ENCODE measurements around the gene MGAT5.

Gene MGAT5

DNA sequence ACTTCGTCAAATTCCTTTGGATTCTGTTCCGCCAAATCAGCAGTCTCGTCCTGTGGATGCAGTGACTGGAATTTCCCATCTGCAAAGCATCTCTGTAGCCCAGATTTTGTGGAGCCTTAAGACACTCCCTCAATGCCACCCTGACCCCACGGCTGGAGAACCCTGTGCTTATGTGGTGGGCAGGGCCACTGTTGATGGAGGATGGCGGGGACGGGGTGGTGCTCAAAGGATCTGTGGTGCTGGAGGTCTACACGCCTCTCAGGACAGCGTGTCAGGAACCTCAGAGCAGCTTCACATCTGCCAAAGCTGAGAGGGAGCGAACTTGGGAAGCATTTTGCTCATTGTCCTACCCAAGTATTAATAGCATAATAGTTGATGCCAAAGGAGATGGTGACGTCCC, 200.1 kb downstream of the MGAT5 start:
- H3K9me3 ChIP-seq (ENCODE audit: control insufficient read depth, insufficient read depth, low read length), result no peaks in the 10 kb centered on the region
- H3K4me3 ChIP-seq (ENCODE audit: low read depth, low read length), result no peak overlapping the region
- H3K36me3 ChIP-seq (ENCODE audit: control insufficient read depth, insufficient read depth, low read length), result no peaks in the 10 kb centered on the region
- H3K4me1 ChIP-seq (ENCODE audit: control insufficient read depth, insufficient read depth, low read length), result no peaks in the 10 kb centered on the region
- no peak overlapping the region for H3K9ac ChIP-seq (ENCODE audit: low read depth, low read length)
- H3K27me3 ChIP-seq (ENCODE audit: control insufficient read depth, insufficient read depth, low read length), result no peaks in the 10 kb centered on the region

GRCh38 chr2:134454426-134454825, 200.6 kb downstream of the MGAT5 start:
- H3K27me3 ChIP-seq (ENCODE audit: control insufficient read depth, insufficient read depth, low read length), result no peaks in the 10 kb centered on the region
- no peak overlapping the region for H3K9ac ChIP-seq (ENCODE audit: low read depth, low read length)
- H3K4me3 ChIP-seq (ENCODE audit: low read depth, low read length), result no peak overlapping the region
- no peaks in the 10 kb centered on the region for H3K36me3 ChIP-seq (ENCODE audit: control insufficient read depth, insufficient read depth, low read length)
- no peaks in the 10 kb centered on the region for H3K9me3 ChIP-seq (ENCODE audit: control insufficient read depth, insufficient read depth, low read length)
- H3K4me1 ChIP-seq (ENCODE audit: control insufficient read depth, insufficient read depth, low read length), result no peaks in the 10 kb centered on the region

DNA sequence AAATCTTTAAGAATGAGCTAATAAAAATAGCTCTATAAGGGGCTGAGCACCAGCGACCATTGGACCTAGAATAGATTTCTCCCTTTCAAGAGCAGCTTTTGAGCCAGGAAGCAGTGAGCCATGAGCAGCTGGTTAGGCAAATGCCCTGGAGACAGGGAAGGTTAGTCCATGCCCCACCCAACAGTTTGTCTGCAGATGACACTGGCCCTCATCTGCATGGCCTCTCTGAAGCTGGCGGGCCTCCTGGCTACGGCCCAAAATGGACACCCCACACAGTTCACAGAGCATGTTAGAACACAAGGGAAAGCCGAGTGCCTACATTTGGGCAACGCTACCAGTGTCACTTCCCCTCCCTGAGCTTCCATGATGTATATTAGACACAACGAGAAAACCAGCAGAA, 201.1 kb downstream of the MGAT5 start:
- Histone ChIP-seq H3K9ac (ENCODE audit: low read depth, low read length) (no peak overlapping the region), H3K27me3 (ENCODE audit: control insufficient read depth, insufficient read depth, low read length) (no peaks in the 10 kb centered on the region), H3K9me3 (ENCODE audit: control insufficient read depth, insufficient read depth, low read length) (no peaks in the 10 kb centered on the region), H3K4me1 (ENCODE audit: control insufficient read depth, insufficient read depth, low read length) (no peaks in the 10 kb centered on the region), H3K4me3 (ENCODE audit: low read depth, low read length) (no peak overlapping the region), H3K36me3 (ENCODE audit: control insufficient read depth, insufficient read depth, low read length) (no peaks in the 10 kb centered on the region)

DNA sequence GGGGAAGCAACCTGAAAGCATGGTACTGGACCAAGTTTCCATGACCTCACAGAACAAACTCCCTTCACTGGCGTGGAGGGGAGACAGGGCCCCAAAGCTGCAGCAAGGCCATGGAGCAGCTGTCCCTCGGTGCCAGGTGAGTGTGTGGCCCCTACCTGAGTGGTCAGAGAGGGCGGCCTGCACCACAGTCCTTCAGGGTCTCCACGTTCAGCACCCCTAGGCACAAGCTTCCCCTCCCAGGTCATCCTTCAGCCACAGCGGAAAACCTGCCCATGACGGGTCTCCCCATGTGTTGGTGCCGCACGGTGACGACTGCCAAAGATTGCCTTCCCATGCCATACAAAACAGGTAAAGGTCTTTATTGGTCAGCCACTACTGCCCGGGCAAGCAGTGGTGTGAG, 201.6 kb downstream of the MGAT5 start:
- Histone ChIP-seq H3K4me1 (ENCODE audit: control insufficient read depth, insufficient read depth, low read length) (no peaks in the 10 kb centered on the region), H3K9me3 (ENCODE audit: control insufficient read depth, insufficient read depth, low read length) (no peaks in the 10 kb centered on the region), H3K4me3 (ENCODE audit: low read depth, low read length) (no peak overlapping the region), H3K27me3 (ENCODE audit: control insufficient read depth, insufficient read depth, low read length) (no peaks in the 10 kb centered on the region), H3K36me3 (ENCODE audit: control insufficient read depth, insufficient read depth, low read length) (no peaks in the 10 kb centered on the region), H3K9ac (ENCODE audit: low read depth, low read length) (no peak overlapping the region)

DNA sequence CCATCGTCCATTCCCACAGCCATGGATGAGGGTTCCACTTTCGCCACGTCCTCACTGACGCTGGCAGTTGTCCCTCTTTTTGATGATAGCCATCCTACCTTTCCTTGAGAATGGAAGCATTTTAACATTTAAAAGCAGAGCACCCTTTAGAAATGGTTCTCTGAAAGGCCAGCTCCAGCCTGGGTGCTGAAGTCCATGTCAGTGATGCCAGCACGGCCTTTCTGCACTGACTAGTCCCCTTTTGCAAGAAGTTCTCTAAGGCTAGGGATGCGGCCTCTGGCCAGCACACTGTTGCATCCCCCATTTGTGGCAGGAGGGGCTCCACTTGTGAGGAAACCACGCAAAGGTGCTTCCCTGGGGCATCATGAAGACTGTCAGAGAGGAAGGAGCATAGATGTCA, 203.5 kb downstream of the MGAT5 start:
- no peak overlapping the region for H3K4me3 ChIP-seq (ENCODE audit: low read depth, low read length)
- H3K4me1 ChIP-seq (ENCODE audit: control insufficient read depth, insufficient read depth, low read length), result no peaks in the 10 kb centered on the region
- H3K9ac ChIP-seq (ENCODE audit: low read depth, low read length), result no peak overlapping the region
- H3K36me3 ChIP-seq (ENCODE audit: control insufficient read depth, insufficient read depth, low read length), result no peaks in the 10 kb centered on the region
- H3K27me3 ChIP-seq (ENCODE audit: control insufficient read depth, insufficient read depth, low read length), result no peaks in the 10 kb centered on the region
- no peaks in the 10 kb centered on the region for H3K9me3 ChIP-seq (ENCODE audit: control insufficient read depth, insufficient read depth, low read length)

- Histone ChIP-seq H3K36me3 (ENCODE audit: control insufficient read depth, insufficient read depth, low read length) (no peaks in the 10 kb centered on the region), H3K4me3 (ENCODE audit: low read depth, low read length) (no peak overlapping the region), H3K27me3 (ENCODE audit: control insufficient read depth, insufficient read depth, low read length) (no peaks in the 10 kb centered on the region), H3K9me3 (ENCODE audit: control insufficient read depth, insufficient read depth, low read length) (no peaks in the 10 kb centered on the region), H3K4me1 (ENCODE audit: control insufficient read depth, insufficient read depth, low read length) (no peaks in the 10 kb centered on the region), H3K9ac (ENCODE audit: low read depth, low read length) (no peak overlapping the region)
Observed at GRCh38 chr2:134457765-134458472, 204.0 kb downstream of the MGAT5 start.

DNA sequence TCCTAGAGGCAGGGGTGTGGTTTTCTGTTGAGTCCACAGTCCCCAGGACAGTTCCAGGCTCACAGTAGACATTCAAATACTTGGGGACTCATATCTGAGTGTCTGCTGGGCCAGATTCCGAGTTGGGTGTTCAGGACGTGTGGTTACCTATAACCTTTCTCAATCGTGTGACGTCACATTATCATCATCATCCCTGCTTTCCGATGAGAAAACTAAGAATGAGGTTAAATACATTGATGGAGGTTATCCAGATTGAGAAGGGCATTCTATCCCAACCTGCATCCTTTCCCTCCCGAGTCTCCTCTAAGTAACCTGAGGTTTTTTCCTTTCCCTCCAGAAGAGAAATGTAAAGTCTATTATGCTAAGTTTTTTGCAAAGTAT, 204.6 kb downstream of the MGAT5 start:
- no peak overlapping the region for H3K4me3 ChIP-seq (ENCODE audit: low read depth, low read length)
- no peaks in the 10 kb centered on the region for H3K36me3 ChIP-seq (ENCODE audit: control insufficient read depth, insufficient read depth, low read length)
- no peak overlapping the region for H3K9ac ChIP-seq (ENCODE audit: low read depth, low read length)
- H3K9me3 ChIP-seq (ENCODE audit: control insufficient read depth, insufficient read depth, low read length), result no peaks in the 10 kb centered on the region
- H3K4me1 ChIP-seq (ENCODE audit: control insufficient read depth, insufficient read depth, low read length), result no peaks in the 10 kb centered on the region
- H3K27me3 ChIP-seq (ENCODE audit: control insufficient read depth, insufficient read depth, low read length), result no peaks in the 10 kb centered on the region

DNA sequence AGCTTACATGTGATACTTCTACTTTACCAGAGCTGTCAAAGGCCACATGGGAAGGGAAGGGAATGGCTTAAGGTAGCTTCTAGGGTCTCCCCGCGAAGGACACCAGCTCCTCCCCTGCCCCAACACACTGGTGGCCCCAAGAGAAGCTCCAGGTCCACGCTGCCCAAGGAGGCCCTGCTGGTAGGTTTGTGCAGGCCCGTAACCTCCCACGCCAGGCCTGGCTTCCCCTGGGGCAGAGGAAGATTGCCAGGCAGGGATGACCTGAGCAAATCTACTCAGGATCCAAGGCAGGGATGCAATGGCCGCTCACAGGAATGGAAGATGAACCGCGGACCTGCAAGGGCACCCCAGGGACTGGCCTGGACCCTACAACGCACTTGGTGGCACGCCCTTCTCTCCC, 205.1 kb downstream of the MGAT5 start:
- Histone ChIP-seq H3K27me3 (ENCODE audit: control insufficient read depth, insufficient read depth, low read length) (no peaks in the 10 kb centered on the region), H3K4me1 (ENCODE audit: control insufficient read depth, insufficient read depth, low read length) (no peaks in the 10 kb centered on the region), H3K9ac (ENCODE audit: low read depth, low read length) (no peak overlapping the region), H3K4me3 (ENCODE audit: low read depth, low read length) (no peak overlapping the region), H3K9me3 (ENCODE audit: control insufficient read depth, insufficient read depth, low read length) (no peaks in the 10 kb centered on the region), H3K36me3 (ENCODE audit: control insufficient read depth, insufficient read depth, low read length) (no peaks in the 10 kb centered on the region)

DNA sequence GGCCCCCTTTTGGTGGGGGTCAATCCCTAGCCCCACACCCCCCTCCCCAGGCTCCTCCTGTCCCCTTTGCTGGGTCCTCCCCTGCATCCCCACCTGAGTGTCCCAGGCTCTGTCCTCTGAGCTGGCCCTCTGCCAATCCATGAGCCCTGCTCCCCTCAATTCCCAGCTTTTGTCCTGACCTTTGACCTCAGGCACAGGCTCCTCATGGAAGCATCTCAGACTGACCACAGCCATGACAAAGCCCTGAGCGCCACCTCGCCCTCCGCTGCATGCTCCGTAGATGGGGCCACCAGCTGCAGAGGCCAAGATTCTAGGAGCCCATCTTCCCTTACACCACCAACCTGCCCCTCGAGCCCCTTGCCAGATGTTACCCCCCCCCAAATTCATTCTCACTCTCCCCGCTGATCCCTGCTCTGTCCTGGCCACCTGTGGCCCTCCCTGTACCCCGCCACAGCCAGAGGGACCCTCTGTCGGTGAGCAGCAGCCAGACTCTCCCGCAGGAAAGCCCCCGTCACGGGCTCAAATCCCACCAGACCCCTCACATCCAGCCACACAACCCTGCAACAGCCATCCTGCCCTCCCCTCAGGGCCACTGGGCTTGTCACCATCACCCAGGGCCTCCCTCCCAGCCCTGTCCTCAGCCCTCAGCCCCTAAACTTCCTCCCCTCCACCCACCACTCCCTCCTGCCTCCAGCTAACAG, 206.0 kb downstream of the MGAT5 start:
- Histone ChIP-seq H3K4me3 (ENCODE audit: low read depth, low read length) (no peak overlapping the region), H3K27me3 (ENCODE audit: control insufficient read depth, insufficient read depth, low read length) (no peaks in the 10 kb centered on the region), H3K36me3 (ENCODE audit: control insufficient read depth, insufficient read depth, low read length) (no peaks in the 10 kb centered on the region), H3K9me3 (ENCODE audit: control insufficient read depth, insufficient read depth, low read length) (no peaks in the 10 kb centered on the region), H3K4me1 (ENCODE audit: control insufficient read depth, insufficient read depth, low read length) (no peaks in the 10 kb centered on the region), H3K9ac (ENCODE audit: low read depth, low read length) (peak overlapping the region; percentile 24)

DNA sequence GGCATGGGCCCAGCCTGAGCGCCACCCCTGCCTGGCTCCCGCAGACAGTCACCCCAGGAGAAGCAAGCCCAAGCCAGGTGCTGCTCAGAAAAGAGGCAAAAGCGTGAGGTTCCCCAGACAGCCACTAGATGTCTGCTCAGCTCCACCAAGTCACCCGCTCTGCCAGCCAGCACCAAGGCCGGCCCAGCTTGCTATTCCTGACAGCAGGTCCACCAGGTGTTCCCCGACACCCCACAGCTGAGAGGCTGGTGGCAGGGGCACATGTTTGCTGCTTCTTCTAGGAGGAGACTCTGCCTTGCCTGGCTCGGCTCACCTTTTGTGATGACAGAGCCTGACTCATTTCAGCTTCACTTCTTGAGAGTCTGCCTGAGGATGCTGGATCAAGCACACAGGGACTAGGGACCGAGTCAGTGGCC, 206.7 kb downstream of the MGAT5 start:
- H3K9ac ChIP-seq (ENCODE audit: low read depth, low read length), result peak overlapping the region; percentile 24
- no peaks in the 10 kb centered on the region for H3K36me3 ChIP-seq (ENCODE audit: control insufficient read depth, insufficient read depth, low read length)
- H3K4me3 ChIP-seq (ENCODE audit: low read depth, low read length), result no peak overlapping the region
- H3K4me1 ChIP-seq (ENCODE audit: control insufficient read depth, insufficient read depth, low read length), result no peaks in the 10 kb centered on the region
- no peaks in the 10 kb centered on the region for H3K27me3 ChIP-seq (ENCODE audit: control insufficient read depth, insufficient read depth, low read length)
- no peaks in the 10 kb centered on the region for H3K9me3 ChIP-seq (ENCODE audit: control insufficient read depth, insufficient read depth, low read length)

- no peaks in the 10 kb centered on the region for H3K27me3 ChIP-seq (ENCODE audit: control insufficient read depth, insufficient read depth, low read length)
- no peak overlapping the region for H3K9ac ChIP-seq (ENCODE audit: low read depth, low read length)
- no peaks in the 10 kb centered on the region for H3K4me1 ChIP-seq (ENCODE audit: control insufficient read depth, insufficient read depth, low read length)
- no peaks in the 10 kb centered on the region for H3K9me3 ChIP-seq (ENCODE audit: control insufficient read depth, insufficient read depth, low read length)
- no peaks in the 10 kb centered on the region for H3K36me3 ChIP-seq (ENCODE audit: control insufficient read depth, insufficient read depth, low read length)
- no peak overlapping the region for H3K4me3 ChIP-seq (ENCODE audit: low read depth, low read length)
Observed at GRCh38 chr2:134461511-134461910, 207.6 kb downstream of the MGAT5 start.

DNA sequence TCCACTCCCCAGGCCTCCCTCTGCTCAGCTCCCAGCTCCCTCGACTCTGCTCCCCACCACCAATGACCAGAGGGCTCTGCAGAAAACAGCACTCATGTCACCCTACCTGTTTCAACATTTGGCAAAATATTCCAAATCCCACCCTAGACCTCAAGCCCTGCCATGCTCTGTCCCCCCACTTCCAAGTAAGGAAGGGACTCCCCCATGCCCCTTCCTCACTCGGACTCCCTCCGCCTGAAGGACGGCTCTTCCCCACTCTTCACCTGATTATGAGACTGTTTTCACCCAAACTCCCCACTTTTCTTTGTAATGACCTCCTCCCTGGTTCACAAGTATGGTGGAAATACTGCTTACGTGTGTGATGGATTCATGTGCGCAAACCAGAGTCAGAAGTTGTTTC, 208.4 kb downstream of the MGAT5 start:
- no peaks in the 10 kb centered on the region for H3K4me1 ChIP-seq (ENCODE audit: control insufficient read depth, insufficient read depth, low read length)
- no peak overlapping the region for H3K4me3 ChIP-seq (ENCODE audit: low read depth, low read length)
- H3K9ac ChIP-seq (ENCODE audit: low read depth, low read length), result no peak overlapping the region
- H3K27me3 ChIP-seq (ENCODE audit: control insufficient read depth, insufficient read depth, low read length), result no peaks in the 10 kb centered on the region
- H3K9me3 ChIP-seq (ENCODE audit: control insufficient read depth, insufficient read depth, low read length), result no peaks in the 10 kb centered on the region
- no peaks in the 10 kb centered on the region for H3K36me3 ChIP-seq (ENCODE audit: control insufficient read depth, insufficient read depth, low read length)
